ENCODE results near the gene LAMA5. TPM values are rescaled to one million over a fixed set of nuclear protein-coding genes. Genes with fewer than 3 reads are reported as not detected.

Gene LAMA5
- total RNA-seq, 2 donors from 2014 or later, result 170 to 272 TPM

DNA sequence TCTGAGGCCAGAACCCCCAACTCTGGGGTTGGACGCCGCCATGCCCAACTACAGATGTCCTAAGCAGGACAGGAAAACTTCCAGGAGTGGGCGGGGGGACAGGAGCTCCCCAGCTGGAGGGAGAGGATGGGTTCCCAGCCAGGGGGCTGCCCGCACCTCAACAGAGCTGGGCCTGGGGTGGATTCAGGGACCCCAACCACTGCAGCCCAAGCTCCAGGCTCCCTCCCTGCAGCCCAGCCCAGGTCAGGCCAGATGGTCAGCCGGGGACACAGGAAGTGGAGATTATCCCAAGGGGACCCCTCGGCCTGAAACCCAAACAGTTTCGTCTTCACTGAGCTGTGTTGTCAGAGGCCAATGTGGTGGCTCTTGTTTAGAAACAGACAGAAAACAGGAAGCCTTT is 9.4 kb downstream of the LAMA5 start:
- Histone ChIP-seq H3K36me3 (no peaks in the 10 kb centered on the region), H3K4me3 (no peak overlapping the region), H3K9me3 (no peaks in the 10 kb centered on the region), H3K27ac (peak overlapping the region; percentile 81 to 84), H3K4me1 (replicated peaks) (peaks cover 59% of the 10 kb centered on the region), H3K27me3 (replicated peaks; ENCODE audit: insufficient read depth) (no peaks in the 10 kb centered on the region)
- DNase-seq (ENCODE audit: low spot score), result no peak
- intact Hi-C loops (cut with DNase I), result no loop called here
- no peak for TF ChIP-seq POLR2A (IDR thresholded peaks at IDR 0.05)
- TF ChIP-seq POLR2AphosphoS5 (IDR thresholded peaks at IDR 0.05), result no peak
- TF ChIP-seq, protein P1, sequence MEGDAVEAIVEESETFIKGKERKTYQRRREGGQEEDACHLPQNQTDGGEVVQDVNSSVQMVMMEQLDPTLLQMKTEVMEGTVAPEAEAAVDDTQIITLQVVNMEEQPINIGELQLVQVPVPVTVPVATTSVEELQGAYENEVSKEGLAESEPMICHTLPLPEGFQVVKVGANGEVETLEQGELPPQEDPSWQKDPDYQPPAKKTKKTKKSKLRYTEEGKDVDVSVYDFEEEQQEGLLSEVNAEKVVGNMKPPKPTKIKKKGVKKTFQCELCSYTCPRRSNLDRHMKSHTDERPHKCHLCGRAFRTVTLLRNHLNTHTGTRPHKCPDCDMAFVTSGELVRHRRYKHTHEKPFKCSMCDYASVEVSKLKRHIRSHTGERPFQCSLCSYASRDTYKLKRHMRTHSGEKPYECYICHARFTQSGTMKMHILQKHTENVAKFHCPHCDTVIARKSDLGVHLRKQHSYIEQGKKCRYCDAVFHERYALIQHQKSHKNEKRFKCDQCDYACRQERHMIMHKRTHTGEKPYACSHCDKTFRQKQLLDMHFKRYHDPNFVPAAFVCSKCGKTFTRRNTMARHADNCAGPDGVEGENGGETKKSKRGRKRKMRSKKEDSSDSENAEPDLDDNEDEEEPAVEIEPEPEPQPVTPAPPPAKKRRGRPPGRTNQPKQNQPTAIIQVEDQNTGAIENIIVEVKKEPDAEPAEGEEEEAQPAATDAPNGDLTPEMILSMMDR (IDR thresholded peaks at IDR 0.05), result no peak
- WGBS, result 75% methylated on average over 7 of the region's 7 CpGs

DNA sequence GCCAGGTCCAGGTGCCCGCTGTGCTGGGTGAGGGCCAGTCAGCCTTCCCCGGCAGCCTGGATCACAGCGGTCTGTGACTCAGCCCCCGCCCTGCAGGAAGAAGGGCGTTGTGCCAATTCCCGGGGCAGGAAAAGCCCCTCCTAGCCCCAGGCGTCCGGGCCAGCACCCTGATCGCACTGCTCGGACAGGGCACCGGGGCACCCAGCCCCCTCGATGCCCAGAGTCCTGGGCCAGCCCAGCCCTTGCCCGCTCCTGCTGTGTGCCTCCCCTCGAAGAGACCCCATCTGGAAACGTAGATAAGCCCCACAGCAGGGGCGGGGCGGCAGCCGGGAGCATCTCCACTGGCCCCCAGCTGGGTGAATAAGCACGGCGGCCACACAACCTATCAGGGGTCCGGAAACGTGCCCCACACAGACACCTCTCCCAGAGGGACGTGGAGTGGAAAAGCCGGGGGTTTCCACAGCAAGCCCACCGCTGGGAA is 9.9 kb downstream of the LAMA5 start:
- no peaks in the 10 kb centered on the region for H3K9me3 ChIP-seq
- no peak for DNase-seq (ENCODE audit: low spot score)
- no peaks in the 10 kb centered on the region for H3K36me3 ChIP-seq
- intact Hi-C loops (cut with DNase I), result no loop called here
- H3K27ac ChIP-seq, result peak overlapping the region; percentile 81 to 84
- no peaks in the 10 kb centered on the region for H3K27me3 ChIP-seq (replicated peaks; ENCODE audit: insufficient read depth)
- H3K4me1 ChIP-seq (replicated peaks), result peaks cover 59% of the 10 kb centered on the region
- TF ChIP-seq POLR2AphosphoS5 (IDR thresholded peaks at IDR 0.05) (no peak), POLR2A (IDR thresholded peaks at IDR 0.05) (no peak)
- TF ChIP-seq, protein P1 (IDR thresholded peaks at IDR 0.05), result no peak
- 22% methylated on average over 25 of the region's 25 CpGs for WGBS
- H3K4me3 ChIP-seq, result no peak overlapping the region

DNA sequence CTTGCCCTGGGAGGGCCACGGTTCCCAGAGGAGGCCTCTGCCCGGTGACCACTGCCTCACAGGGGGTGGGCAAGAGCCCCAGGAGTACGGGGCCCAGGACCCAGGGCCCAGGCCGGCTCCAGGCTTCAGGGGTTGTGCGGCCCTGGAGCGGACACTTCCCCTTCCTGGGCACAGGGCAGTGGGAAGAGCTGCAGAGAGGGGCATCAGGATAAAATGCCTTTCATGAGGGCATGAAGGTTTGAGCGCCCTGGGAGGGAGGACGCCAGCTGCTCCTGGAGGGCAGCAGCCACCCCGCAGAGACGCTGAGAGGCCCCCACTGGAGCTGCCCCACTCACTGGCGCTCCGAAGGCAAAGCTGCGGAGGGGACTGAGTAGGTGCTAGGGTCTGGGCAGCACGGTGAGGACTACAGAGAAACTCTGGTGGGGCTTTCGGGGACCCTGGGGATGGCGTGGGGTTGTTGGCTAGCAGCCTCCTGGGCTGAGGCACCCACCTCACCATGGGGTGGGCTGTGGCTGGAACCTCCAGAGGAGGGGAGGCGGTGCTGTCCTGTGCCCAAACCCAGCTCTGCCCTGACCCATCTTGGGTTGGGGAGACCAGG is 10.4 kb downstream of the LAMA5 start:
- TF ChIP-seq, protein P1 (IDR thresholded peaks at IDR 0.05), result no peak
- no peak for TF ChIP-seq POLR2A (IDR thresholded peaks at IDR 0.05)
- TF ChIP-seq POLR2AphosphoS5 (IDR thresholded peaks at IDR 0.05), result no peak
- H3K36me3 ChIP-seq, result peaks cover 0 to under 1% of the 10 kb centered on the region in 2 donors
- DNase-seq (ENCODE audit: low spot score), result no peak
- 53% methylated on average over 17 of the region's 17 CpGs for WGBS
- intact Hi-C loops (cut with DNase I), result no loop called here
- H3K4me1 ChIP-seq (replicated peaks), result peaks cover 59% of the 10 kb centered on the region
- H3K27me3 ChIP-seq (replicated peaks; ENCODE audit: insufficient read depth), result no peaks in the 10 kb centered on the region
- peak overlapping the region; percentile 81 to 84 for H3K27ac ChIP-seq
- H3K9me3 ChIP-seq, result no peaks in the 10 kb centered on the region
- no peak overlapping the region for H3K4me3 ChIP-seq

DNA sequence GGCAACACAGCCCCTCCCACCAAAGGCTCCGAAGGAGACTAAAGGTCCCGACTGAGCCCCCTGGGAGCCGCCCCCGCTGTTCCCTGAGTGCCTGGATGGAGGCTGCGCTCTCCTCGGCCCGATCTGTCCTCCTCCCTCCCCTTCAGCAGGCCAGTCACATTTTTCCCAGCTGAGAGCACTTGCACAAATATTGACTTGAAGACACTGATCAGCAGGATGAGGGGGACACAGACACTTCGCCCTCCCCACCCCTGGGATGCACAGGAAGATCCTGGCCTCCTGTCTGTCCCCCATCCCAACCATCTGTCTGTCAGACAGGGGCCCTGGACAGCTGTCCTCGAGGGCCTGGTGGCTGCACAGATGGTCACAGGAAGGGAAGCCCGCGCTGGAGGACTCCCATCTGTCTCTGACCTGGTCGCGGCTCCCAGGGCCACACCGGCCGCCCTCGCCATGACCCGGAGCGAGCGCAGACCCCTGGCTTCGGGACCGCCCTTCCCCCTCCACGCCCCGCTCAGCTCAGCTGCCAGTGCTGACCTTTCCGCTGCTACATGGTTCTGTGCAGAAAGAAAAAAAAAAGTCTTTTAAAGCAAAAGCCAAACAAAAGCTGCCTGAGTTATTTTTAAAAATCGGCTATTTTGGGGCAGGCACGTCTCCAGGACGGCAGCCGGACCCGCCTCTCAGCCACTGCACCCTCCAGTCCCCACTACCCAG is 11.1 kb downstream of the LAMA5 start:
- no peak overlapping the region for H3K4me3 ChIP-seq
- WGBS, result 28% methylated on average over 29 of the region's 29 CpGs

More for the DNA sequence above, 11.1 kb downstream of the LAMA5 start:
- H3K4me1 ChIP-seq (replicated peaks), result peaks cover 61% of the 10 kb centered on the region
- intact Hi-C loops (cut with DNase I), result no loop called here
- TF ChIP-seq POLR2AphosphoS5 (IDR thresholded peaks at IDR 0.05), result no peak
- TF ChIP-seq, protein P1 (IDR thresholded peaks at IDR 0.05), result no peak
- no peak for TF ChIP-seq POLR2A (IDR thresholded peaks at IDR 0.05)
- peak overlapping the region; percentile 81 to 84 for H3K27ac ChIP-seq
- peaks cover 0 to 6% of the 10 kb centered on the region in 2 donors for H3K36me3 ChIP-seq
- H3K27me3 ChIP-seq (replicated peaks; ENCODE audit: insufficient read depth), result no peaks in the 10 kb centered on the region
- no peaks in the 10 kb centered on the region for H3K9me3 ChIP-seq
- DNase-seq (ENCODE audit: low spot score), result no peak

Data from prostate gland (tissue), 2 donors.